Mucosa of rectum (tissue), 2 donors: ENCODE data around the gene CDKL4.
"Not testable (repeated sequence)": the region's sequence is repeated elsewhere in the genome, so short reads cannot be mapped to it uniquely, and the experiment has no call there.

Experiments used
- H3K27ac ChIP-seq, 2 donors: one replicate each; pipeline ENCODE4 v1.7.0; 2013; ENCODE audit warnings: inconsistent platforms in 2 of 2, low read depth in 2 of 2, low read length in 2 of 2
- H3K27me3 ChIP-seq, 2 donors: one replicate each; pipeline ENCODE4 v1.7.0; 2013; ENCODE audit warnings: low read length in 2 of 2; ENCODE audit not compliant: control insufficient read depth in 2 of 2, insufficient read depth in 2 of 2
- H3K36me3 ChIP-seq, 2 donors: one replicate each; pipeline ENCODE4 v1.7.0; 2013; ENCODE audit warnings: low read length in 2 of 2; ENCODE audit not compliant: control insufficient read depth in 2 of 2, insufficient read depth in 2 of 2
- H3K4me1 ChIP-seq, 2 donors: one replicate each; pipeline ENCODE4 v1.7.0; 2013; ENCODE audit warnings: low read length in 2 of 2, mild to moderate bottlenecking in 1 of 2; ENCODE audit not compliant: control insufficient read depth in 2 of 2, insufficient read depth in 2 of 2
- H3K4me3 ChIP-seq, 2 donors: one replicate each; pipeline ENCODE4 v1.7.0; 2013; ENCODE audit warnings: low read length in 2 of 2
- H3K9ac ChIP-seq, 2 donors: one replicate each; pipeline ENCODE4 v1.7.0; 2013; ENCODE audit warnings: low read length in 2 of 2, low read depth in 1 of 2, mild to moderate bottlenecking in 1 of 2
- H3K9me3 ChIP-seq, 2 donors: one replicate each; pipeline ENCODE4 v1.7.0; 2013; ENCODE audit warnings: low read length in 2 of 2; ENCODE audit not compliant: control insufficient read depth in 2 of 2
- donor health status: healthy.
- donor health status: Normal muscosa, but diverticular disease.

Gene CDKL4

GRCh38 chr2:39264733-39265132, 21.0 kb upstream of the CDKL4 start:
- H3K27ac ChIP-seq, result no peak overlapping the region
- H3K27me3 ChIP-seq, result no peaks in the 10 kb centered on the region
- H3K4me3 ChIP-seq, result no peak overlapping the region
- H3K9ac ChIP-seq, result no peak overlapping the region
- H3K36me3 ChIP-seq, result peaks cover 8 to 12% of the 10 kb centered on the region in 2 donors
- peaks cover 0 to 14% of the 10 kb centered on the region in 2 donors for H3K4me1 ChIP-seq
- no peaks in the 10 kb centered on the region for H3K9me3 ChIP-seq

GRCh38 chr2:39260087-39260486, 16.3 kb upstream of the CDKL4 start:
- no peak overlapping the region for H3K27ac ChIP-seq
- H3K9ac ChIP-seq, result no peak overlapping the region
- no peaks in the 10 kb centered on the region for H3K9me3 ChIP-seq
- H3K4me1 ChIP-seq, result peaks cover 0 to 4% of the 10 kb centered on the region in 2 donors
- peaks cover 17 to 18% of the 10 kb centered on the region in 2 donors for H3K36me3 ChIP-seq
- H3K4me3 ChIP-seq, result no peak overlapping the region
- no peaks in the 10 kb centered on the region for H3K27me3 ChIP-seq

DNA sequence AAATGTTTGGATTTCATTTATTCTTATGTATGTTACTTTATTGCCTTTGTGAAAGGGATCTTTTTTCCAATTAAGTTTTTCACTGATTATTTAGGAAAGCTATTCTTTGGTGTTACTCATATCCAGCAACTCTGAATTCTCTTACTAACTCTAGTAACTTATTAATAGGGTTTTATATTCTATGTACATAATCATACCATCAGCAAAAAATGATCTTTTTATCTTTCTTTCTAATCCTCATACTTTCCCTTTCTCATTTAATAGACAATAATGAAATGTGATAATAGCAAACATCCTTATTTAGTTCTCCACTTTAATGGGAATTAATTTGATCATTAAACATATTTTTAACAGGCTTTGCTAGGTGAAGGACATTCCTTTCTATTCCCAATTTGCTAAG, 12.3 kb upstream of the CDKL4 start:
- H3K27ac ChIP-seq, result no peak overlapping the region
- H3K9ac ChIP-seq, result no peak overlapping the region
- no peaks in the 10 kb centered on the region for H3K27me3 ChIP-seq
- H3K36me3 ChIP-seq, result peaks cover 33 to 35% of the 10 kb centered on the region in 2 donors
- no peaks in the 10 kb centered on the region for H3K9me3 ChIP-seq
- H3K4me3 ChIP-seq, result no peak overlapping the region
- no peaks in the 10 kb centered on the region for H3K4me1 ChIP-seq

GRCh38 chr2:39252888-39253518, 9.2 kb upstream of the CDKL4 start:
- H3K4me1 ChIP-seq, result no peaks in the 10 kb centered on the region
- H3K27me3 ChIP-seq, result no peaks in the 10 kb centered on the region
- H3K36me3 ChIP-seq, result peaks cover 34 to 38% of the 10 kb centered on the region in 2 donors
- H3K9ac ChIP-seq, result no peak overlapping the region
- no peak overlapping the region for H3K4me3 ChIP-seq
- H3K9me3 ChIP-seq, result no peaks in the 10 kb centered on the region
- no peak overlapping the region for H3K27ac ChIP-seq

GRCh38 chr2:39247512-39248043, 3.8 kb upstream of the CDKL4 start:
- Histone ChIP-seq H3K27ac (no peak overlapping the region), H3K4me3 (no peak overlapping the region), H3K36me3 (peaks cover 13 to 14% of the 10 kb centered on the region in 2 donors), H3K4me1 (no peaks in the 10 kb centered on the region), H3K27me3 (no peaks in the 10 kb centered on the region), H3K9ac (no peak overlapping the region), H3K9me3 (no peaks in the 10 kb centered on the region)

- H3K9me3 ChIP-seq, result no peaks in the 10 kb centered on the region
- no peaks in the 10 kb centered on the region for H3K4me1 ChIP-seq
- no peak overlapping the region for H3K4me3 ChIP-seq
- H3K36me3 ChIP-seq, result peaks cover 8 to 11% of the 10 kb centered on the region in 2 donors
- no peak overlapping the region for H3K27ac ChIP-seq
- H3K27me3 ChIP-seq, result no peaks in the 10 kb centered on the region
- H3K9ac ChIP-seq, result no peak overlapping the region
Measured at GRCh38 chr2:39246382-39246980, 2.7 kb upstream of the CDKL4 start.

DNA sequence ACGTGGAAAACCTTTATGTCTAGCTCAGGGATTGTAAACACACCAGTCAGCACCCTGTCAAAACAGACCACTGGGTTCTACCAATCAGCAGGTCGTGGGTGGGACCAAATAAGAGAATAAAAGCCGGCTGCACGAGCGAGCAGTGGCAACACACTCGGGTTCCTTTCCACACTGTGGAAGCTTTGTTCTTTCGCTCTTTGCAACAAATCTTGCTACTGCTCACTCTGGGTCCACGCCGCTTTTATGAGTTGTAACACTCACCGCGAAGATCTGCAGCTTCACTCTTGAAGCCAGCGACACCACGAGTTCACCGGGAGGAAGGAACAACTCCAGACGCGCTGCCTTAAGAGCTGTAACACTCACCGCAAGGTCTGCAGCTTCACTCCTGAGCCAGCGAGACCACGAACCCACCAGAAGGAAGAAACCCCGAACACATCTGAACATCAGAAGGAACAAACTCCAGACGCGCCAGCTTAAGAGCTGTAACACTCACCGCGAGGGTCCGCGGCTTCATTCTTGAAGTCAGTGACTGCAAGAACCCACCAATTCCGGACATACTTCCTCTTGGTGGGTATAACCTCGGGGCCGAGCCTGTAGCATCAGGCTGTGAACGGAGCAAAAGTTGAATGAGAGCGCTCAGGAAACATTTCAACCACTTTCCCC, 1.3 kb upstream of the CDKL4 start:
- not testable (repeated sequence) for H3K9me3 ChIP-seq, H3K9ac ChIP-seq, H3K36me3 ChIP-seq, H3K4me3 ChIP-seq, H3K4me1 ChIP-seq, H3K27ac ChIP-seq, H3K27me3 ChIP-seq

- not testable (repeated sequence) for H3K36me3 ChIP-seq, H3K4me3 ChIP-seq, H3K27me3 ChIP-seq, H3K9ac ChIP-seq, H3K9me3 ChIP-seq, H3K27ac ChIP-seq, H3K4me1 ChIP-seq
Measured at GRCh38 chr2:39244241-39244862, 582 bp upstream of the CDKL4 start.

DNA sequence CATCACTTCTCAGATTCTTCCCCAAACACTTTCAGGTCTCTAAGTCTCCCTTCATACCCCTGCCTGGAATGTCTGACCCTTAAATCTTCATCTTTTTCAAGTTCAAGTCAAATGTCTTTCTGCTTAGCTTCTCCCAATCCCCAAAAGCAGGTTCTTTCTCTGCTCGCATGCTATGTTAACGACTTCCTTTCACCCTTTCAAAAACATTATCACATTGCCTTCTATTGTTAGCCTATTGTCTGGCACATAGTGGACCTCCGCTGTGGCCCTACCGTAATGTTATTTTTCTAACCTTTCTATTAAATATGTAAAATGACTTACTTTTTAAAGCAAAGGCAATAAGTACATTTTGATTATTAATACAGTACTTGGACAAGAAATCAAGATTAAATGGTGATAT, 2.2 kb downstream of the CDKL4 start:
- no peak overlapping the region for H3K4me3 ChIP-seq
- H3K9me3 ChIP-seq, result no peaks in the 10 kb centered on the region
- no peak overlapping the region for H3K27ac ChIP-seq
- H3K4me1 ChIP-seq, result no peaks in the 10 kb centered on the region
- H3K9ac ChIP-seq, result no peak overlapping the region
- no peaks in the 10 kb centered on the region for H3K36me3 ChIP-seq
- no peaks in the 10 kb centered on the region for H3K27me3 ChIP-seq

DNA sequence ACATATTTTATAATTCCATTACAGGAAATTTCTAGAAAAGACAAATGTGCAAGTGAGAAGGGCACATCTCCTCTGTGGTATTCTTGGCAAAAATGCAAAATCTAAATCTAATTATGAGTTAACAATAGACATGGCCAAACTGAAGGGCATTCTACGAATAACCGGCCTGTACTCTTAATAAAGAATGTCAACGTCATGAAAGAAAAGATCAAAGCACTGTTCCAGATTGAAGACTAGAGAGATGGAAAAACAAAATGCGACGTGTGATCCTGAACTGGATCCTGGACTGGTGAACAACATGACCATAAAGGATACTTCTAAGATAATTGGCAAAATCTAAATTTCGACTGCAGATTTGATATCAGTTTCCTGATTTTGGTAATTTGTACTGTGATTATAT, 3.0 kb downstream of the CDKL4 start:
- no peak overlapping the region for H3K9ac ChIP-seq
- H3K27me3 ChIP-seq, result no peaks in the 10 kb centered on the region
- H3K4me3 ChIP-seq, result no peak overlapping the region
- H3K4me1 ChIP-seq, result no peaks in the 10 kb centered on the region
- H3K36me3 ChIP-seq, result no peaks in the 10 kb centered on the region
- H3K9me3 ChIP-seq, result no peaks in the 10 kb centered on the region
- no peak overlapping the region for H3K27ac ChIP-seq
